HuH-7 (cell line): ENCODE data around the gene ZNF429.
A peak's percentile ranks its signal among the peaks of the same experiment; 100 is the strongest.
"Not testable (repeated sequence)": the region's sequence is repeated elsewhere in the genome, so short reads cannot be mapped to it uniquely, and the experiment has no call there.

ENCODE experiments used
- DNase-seq: peaks from one replicate; pipeline ENCODE4 v3.0.0; 2011; ENCODE audit warnings: low spot score

Gene ZNF429

DNA sequence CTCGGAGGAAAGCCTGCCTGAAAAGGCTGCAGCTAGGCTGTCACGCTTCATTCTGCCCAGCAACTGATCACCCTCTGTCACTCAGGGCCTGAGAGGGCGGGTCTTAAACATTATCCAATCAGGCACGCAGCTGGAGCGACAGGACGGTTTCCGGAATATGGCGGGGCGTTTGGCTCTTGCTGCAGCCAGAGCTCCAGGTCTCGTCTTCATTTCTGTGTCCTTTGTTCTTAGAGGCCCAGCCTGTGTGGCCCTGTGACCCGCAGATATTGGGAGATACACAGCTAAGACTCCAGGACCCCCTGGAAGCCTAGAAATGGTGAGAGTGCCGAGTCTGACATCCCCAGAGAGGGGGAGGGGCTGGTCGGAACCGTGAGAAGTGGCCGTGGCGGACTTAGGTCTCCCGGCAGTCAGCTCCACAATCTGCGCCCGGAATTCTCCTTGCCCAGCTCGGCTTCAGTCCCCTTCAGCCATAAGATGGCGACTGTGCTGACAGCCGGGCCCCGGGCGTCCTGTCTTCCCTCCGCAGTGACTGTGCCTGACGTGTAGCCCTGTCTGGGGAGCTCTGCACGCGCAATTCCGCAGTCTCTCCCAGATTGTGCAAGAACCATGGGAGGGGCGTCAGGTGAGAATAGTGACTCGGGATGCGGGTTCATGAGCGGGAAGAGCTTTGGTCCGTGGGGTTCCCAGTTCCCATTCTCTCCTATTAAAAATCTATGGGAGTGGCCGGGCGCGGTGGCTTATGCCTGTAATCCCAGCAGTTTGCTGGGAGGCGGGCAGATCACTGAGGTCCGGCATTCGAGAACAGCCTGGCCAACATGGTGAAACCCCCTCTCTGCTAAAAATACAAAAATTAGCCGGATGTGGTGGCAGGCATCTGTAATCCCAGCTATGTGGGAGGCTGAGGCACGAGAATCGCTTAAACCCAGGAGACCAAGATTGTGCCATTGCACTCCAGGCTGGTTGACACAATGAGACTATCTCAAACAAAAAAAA lies at the start of gene ZNF429:
Gene ZNF429, plus strand, starts transcription at position 144 of the 993 bp plus-strand sequence. Its CDS starts 170 bp downstream, at position 314.
- peak; percentile 96 for DNase-seq

DNA sequence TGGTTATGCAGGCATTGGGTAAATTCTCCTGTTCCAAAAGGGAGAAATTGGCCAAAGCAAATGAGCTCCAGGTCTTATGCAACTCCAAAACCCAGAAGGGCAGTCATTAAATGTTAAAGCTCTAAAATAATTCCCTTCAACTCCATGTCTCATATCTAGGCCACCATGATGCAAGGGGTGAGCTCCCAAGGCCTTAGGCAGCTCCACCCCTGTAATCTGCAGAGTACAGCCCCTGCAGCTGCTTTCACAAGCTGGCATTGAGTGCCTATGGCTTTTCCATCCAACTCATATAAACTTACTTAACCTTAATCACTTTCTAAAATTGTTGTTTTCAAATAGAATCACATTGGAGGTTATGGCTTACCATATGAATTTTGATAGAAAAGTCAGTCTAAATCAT lies 44.7 kb upstream of the ZNF429 start:
- no peak for DNase-seq

DNA sequence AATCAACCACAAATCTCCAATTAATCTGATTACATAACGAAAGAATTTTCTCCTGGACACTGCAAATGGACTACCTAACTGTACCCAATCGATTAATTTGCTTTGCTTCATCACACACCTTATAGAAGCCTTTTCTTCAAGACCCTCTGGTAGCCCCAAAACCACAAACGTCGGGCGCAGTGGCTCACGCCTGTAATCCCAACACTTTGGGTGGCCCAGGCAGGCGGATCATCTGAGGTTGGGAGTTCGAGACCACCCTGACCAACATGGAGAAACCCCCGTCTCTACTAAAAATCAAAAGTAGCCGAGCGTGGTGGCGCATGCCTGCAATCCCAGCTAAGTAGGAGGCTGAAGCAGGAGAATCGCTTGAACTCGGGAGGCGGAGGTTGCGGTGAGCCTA lies 42.9 kb upstream of the ZNF429 start:
- no peak for DNase-seq

DNA sequence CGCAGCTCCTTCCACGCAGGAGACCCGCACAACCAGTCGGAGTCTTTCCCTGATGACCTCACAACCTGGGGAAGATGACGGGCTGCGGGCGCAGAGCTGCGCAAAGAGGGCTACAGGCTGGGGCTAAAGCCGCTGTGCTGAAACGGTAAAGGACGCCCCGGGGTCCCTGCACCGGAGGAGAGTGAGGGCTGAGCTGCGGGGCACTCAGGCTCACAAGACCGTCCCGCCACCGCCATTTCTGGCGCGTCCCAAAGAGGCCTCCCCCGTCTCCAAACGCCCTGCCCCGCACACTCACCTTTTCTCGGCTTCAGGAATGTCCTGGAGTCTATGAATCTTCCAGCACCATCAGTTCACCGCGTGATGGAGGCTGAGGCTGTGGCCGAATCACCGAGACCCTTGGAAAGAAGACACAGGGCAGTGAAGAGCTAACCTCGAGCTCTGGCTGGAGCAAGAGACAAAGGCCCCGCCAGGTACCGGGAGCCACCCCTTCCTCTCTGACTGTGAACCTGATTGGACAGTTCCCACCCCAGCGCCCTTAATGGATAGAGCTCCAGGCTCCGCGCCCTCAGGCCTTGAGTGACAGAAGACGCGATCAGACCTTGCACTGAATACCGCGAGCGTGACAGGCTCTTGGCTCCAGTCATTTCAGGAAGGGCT lies 41.8 kb upstream of the ZNF429 start:
- DNase-seq, result no peak

DNA sequence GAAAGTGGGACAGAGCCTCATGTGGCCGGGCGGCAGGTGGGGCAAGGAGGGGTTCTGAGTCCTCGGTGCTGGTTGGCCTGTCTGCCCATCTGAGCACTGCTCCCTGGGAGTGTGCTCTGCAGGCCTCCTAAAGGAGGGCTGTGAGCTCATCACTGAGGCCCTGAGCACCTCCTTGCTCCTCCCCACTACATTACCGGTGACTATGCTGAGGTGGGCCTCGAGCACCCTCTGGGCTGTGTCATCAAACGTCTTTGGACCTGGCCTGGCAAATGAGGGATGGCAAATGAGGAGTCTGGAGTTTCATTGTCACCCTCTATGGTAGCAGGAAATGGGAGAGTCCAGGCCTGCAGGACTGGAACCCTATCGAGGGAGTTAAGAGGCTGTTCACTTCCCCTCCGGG lies 38.8 kb upstream of the ZNF429 start:
- no peak for DNase-seq

DNA sequence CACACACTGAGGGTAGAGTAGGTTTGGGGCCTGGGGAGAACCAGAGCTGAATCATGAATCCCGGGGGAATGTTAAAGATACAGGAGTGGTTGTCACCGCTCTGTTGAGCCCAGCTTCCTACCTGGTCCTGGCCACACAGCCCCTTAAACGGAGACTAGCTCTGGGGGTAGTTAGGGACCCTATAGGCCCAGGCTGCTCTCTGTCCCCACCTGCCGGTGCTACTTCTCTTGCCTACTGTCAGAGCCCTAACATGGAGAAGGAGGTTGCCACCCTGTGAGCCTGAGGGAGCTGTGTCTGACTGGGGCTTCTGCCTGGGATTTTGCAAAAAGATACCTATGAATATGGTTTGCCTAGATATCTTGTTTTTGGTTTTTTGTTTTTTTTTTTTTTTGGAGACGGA lies 36.6 kb upstream of the ZNF429 start:
- no peak for DNase-seq

DNA sequence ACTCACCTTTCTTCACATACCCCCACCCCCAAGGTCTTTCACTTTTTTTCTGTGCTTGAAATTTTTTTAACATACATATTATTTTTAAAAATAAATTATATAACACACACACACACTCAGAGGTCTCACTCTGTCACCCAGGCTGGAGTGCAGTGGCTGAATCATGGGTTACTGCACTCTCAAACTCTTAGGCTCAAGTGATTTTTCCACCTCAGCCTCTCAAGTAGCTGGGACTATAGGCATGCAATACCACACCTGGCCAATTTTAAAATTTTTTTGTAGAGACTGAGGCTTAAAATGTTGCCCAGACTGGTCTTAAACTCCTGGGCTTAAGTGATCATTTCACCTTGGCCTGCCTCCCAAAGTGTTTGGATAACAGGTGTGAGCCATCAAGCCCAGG lies 32.9 kb upstream of the ZNF429 start:
- DNase-seq, result no peak

DNA sequence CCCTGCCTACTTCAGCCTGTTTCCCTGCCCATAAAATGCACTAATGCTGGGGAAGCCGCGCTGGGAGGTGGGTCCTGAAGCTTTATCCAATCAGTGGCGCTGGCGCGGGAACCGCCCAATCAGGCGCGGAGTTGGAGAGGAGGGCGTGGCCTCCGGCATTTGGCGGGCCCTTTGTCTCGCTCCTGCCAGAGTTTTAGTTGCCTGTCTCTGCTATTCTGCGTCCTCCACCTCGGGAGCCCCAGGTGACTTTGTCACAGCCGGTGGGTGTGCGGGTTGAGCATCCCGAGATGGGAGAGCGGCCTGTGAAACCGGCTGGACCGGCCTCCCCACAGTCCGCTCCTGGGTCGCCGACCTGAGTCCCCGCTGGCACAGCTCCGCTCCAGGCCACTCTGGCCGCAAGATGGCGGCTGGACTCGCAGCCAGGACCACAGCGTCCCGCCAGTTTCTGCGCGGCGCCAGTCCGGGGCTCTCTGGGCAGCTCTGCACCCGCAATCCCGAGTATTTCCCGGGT lies 30.7 kb upstream of the ZNF429 start:
- no peak for DNase-seq

DNA sequence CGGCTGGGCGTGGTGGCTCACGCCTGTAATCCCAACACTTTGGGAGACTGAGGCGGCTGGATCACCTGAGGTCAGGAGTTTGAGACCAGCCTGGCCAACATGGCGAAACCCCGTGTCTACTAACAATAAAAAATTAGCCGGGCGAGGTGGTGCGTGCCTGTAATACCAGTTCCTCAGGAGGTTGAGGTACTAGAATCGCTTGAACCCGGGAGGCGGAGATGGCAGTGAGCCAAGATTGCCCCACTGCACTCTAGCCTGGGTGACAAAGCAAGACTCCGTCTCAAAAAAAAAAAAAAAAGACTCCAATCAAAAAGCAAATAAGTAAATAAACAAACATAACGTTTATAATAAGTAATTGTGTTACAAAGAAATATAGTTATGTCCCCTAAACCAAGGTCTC lies 23.0 kb upstream of the ZNF429 start:
- not testable (repeated sequence) for DNase-seq

DNA sequence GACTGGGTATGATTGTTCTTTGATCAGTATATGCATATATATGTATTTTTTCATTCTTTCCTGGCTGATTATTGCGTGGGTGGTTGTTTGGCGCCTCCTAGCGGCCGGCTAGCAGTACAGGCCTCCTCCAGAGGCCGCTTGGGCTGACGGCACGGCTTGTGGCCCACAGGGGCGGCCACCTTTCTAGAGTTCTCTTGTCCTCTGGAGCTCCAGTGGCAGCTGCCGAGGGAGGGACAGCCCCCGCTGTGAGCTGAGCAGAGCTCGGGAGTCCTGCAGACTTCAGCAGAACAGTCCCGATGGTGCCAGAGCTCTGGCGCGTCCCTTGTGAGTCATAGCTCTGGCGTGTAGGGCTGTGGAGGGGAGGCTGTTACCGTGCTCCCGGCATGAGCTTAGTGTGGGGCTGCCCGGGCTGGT lies 22.5 kb upstream of the ZNF429 start:
- DNase-seq, result peak; percentile 29

DNA sequence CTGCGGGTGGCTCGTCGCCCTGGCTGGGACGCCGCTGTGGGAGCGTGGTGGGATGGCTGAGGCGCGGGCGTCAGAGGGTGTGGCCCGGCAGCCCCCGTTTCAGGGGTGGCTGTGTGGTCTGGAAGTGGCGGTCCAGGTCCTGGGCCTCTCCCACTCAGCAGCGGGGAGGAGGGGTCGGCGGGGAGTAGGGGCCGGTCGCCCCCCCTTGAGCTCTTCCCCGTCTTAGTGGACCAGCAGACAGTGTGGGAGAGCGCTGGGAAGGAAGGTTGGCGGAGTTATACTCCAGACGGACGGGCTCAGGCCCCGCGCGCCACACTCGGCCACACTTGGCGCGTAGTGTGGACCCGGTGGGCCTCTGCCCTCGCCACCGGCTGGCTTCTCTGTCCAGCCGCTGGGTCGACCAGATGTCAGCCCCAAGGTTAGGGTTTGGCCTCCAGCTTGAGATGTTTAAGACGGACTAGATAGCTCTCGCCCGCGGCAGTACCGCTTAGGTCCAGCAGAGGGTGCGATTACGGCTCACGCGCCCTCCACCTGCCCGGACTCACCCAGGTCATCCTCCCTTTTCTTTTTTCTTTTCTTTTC lies 21.7 kb upstream of the ZNF429 start:
- peak; percentile 67 for DNase-seq

DNA sequence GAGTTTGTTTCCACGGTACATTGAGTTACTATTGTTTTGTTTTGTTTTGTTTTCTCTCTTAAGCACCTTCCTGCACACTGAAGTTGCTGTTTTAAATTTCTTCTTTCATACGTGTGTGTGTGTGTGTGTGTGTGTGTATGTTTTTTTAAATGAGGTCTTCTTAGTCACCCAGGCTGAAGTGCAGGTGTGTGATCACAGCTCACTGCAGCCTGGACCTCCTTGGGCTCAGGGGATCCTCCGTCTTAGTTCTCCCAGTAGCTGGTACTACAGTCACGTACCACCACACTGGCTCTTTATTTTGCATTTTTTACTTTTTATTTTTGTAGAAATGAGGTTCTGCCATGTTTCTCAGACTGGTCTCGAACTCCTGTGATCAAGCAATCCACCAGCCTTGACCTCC lies 20.8 kb upstream of the ZNF429 start:
- DNase-seq, result no peak

DNA sequence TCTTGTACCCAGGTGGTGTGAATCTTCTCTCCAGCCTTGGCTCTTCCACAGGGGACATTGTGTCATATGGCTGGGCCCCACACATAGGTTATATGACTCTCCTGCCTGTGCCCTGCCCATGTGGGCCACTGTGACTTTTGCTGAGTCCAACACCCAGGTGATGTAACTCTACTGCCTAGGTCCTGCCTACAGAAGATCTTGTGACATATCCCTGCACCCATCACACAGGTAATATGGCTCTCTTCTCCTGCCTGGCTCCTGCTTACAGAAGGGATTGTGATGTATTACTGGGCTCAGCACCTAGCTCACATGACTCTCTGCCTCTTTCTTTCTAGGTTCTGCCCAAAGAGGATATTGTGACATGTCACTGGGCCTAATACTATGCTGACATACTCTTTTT lies 19.5 kb upstream of the ZNF429 start:
- no peak for DNase-seq

DNA sequence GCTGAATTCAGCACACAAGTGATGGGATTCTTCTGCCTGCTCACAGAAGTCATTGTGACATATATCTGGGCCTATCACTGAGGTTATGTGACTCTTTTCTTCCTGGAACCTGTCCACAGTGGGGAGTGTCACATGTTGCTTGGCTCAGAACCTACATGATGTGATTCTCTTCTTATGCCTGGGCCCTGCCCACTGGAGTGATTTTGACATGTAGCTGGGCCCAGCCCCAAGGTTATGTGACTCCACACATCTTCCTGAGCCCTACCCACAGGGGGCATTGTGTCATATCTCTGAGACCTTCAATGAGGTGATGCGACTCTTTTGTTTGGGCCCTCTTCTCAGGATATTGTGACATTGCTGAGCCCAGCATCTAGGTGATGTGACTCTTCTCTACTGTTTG lies 17.4 kb upstream of the ZNF429 start:
- DNase-seq, result no peak

DNA sequence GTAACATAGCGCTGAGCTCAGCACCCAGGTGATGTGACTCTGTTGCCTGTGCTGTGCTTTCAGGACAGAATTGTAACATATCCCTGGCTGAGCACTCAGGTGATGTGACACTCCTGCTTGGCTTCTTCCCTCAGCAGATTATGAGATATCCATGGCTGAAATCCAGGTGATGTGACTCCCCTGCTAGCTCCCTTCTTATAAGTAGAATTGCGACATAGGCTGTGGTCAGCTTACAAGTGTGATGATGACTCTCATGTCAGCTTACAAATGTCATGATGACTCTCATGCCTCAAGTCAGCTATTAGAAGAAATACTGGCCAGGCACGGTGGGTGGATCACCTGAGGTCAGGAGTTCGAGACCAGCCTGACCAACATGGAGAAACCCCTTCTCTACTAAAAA lies 14.3 kb upstream of the ZNF429 start:
- DNase-seq, result no peak

DNA sequence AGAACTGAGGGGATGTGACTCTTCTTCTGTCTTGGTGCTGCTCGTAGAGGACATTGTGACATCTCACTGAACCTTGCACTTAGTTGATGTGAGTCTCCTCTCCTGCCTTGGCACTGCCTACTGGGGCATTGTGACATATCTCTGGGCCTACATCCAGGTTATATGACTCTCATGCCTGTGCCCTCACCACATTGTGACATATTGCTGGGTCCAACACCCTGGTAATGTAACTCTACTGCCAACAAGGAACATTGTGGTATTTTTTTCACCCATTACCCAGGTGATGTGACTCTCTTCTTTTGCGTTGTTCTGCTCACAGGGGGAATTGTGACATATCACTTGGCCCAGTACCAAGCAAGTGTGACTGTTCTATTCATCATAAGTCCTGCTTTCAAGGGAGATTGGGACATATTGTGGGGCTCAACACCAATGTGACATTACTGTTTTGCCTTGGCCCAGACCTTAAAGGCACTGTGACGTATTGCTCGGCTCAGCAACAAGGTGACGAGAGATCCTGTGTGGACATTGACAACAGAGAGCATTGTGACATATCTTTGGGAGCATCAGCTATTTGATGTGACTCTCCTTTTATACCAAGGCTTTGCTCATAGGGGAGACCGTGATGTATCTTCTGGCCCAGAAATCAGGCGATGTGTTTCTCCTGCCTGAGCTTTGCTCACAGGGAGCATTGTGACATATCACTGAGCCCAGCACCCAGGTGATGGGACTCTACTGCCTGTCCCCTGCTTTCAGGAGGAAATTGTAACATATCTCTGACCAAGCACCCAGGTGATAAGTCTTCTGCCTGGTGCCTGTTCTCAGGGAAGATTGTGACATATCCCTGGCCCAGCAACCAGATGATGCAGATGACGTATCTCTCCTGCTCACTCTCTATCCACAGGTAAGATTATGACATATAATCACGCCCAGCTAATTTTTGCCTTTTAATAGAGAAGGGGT lies 12.2 kb upstream of the ZNF429 start:
- DNase-seq, result no peak

DNA sequence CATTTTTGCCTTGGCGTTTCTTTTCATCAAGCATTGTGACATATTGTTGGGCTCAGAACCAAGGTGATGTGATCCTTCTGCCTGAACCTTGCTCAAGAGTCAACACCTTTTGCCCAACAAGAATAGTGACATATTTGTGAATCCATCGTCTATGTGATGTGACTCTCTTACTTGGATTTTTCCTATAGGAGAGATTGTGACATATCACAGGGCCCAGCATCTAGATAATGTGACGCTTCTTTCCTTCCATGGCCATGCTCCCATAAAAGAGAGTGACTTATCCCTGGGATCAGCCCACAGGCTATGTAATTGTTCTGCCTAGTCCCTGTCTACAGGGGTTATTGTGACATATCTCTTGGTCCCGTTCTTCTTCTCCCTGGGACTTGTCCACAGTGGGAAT lies 8.5 kb upstream of the ZNF429 start:
- DNase-seq, result no peak

DNA sequence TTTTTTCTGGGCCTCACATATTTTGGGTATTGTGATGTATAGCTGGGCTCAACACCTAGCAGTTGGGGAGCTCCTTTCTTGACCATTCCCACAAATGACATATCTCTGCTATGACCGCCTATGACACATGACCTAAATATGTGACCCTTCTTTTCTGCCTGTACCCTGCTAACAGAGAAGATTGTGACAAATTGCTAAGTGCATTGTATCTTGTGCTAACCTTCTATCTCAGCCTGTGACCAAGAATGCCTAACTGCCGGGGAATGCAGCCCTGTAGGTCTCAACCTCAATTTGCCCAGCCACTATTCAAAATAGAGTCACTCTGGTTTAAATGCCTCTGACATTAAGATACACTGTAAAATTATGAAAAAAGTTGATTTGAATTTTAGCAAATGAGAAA lies 6.8 kb upstream of the ZNF429 start:
- no peak for DNase-seq

DNA sequence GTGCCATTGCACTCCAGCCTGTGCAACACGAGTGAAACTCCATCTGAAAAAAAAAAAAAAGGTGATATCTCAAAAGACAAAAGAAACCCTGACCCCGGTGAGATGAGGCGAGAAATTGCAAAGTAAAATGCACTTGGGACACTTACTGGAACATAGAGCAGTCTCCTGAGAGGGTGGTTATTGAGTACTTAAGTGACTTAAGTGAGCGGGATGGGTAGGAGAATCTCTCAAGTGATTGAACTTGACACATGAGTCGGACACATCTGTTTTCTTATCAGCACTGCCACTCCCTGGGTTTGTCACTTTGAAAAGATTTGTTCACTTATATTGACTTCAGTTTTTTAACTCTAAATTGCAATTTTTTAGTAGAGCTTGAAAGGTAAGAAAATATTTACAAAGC lies 2.8 kb downstream of the ZNF429 start:
- no peak for DNase-seq

DNA sequence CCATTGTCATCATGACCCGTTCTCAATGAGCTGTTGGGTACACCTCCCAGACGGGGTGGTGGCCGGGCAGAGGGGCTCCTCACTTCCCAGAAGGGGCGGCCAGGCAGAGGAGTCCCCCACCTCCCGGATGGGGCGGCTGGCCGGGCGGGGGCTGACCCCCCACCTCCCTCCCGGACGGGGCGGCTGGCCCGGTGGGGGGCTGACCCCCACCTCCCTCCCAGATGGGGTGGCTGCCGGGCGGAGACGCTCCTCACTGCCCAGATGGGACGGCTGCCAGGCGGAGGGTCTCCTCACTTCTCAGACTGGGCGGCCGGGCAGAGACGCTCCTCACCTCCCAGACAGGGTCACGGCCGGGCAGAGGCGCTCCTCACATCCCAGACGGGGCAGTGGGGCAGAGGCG lies 5.7 kb downstream of the ZNF429 start:
- DNase-seq, result not testable (repeated sequence)

DNA sequence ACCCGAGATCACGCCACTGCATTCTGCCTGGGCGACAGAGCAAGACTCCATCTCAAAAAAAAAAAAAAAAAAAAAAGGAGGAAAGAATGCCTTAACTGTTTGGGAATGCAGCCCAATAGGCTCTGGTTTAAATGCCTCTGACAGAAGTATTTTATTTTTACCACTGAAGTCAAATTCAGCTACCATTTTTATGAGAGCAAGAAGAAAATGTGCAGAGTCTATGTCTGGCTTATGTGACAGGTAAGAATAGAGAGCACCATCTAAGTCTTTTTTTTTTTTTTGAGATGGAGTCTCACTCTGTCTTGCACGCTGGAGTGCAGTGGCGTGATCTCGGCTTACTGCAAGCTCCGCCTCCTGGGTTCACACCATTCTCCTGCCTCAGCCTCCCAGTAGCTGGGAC lies 7.2 kb downstream of the ZNF429 start:
- DNase-seq, result not testable (repeated sequence)

DNA sequence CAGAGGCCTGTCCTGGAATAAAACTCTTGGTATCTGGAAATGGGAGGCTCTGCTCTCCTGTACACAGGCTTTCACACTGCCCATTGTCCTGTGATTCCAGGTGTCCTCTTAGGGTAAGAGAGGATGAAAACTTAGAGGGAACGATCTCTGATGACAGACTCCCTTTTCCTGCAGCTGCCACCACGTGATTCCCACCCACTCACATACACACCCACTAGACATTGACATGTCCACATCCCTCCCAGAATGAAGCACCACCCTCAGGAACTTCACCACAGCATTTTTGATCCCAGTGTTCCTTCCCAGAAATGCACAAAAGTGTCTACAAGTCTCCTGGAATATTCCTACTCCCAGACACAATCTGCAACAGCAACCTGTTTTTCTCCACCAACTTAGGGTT lies 8.2 kb downstream of the ZNF429 start:
- DNase-seq, result no peak
